HepG2 (cell line): ENCODE results near the gene MYCBPAP. TPM values are rescaled to one million over a fixed set of nuclear protein-coding genes. Genes with fewer than 3 reads are reported as not detected.

Experiments used
- GPN1 ChIP-seq: sonication (generic); formaldehyde crosslinking; IDR thresholded peaks from 2 replicates; pipeline ENCODE4 v1.5.1; 2020; ENCODE audit warnings: missing genetic modification reagents, borderline replicate concordance
- HHEX ChIP-seq: IDR thresholded peaks from 2 replicates; pipeline ENCODE4 v1.6.1; 2016; ENCODE audit warnings: control low read depth
- ISX ChIP-seq: sonication (generic); formaldehyde crosslinking; conservative IDR thresholded peaks from 2 replicates; pipeline ENCODE4 v1.5.0; 2020; ENCODE audit warnings: missing genetic modification reagents
- RNF2 ChIP-seq: fragments of 450-650 bp; conservative IDR thresholded peaks from 2 replicates; pipeline ENCODE4 v1.6.1; 2016; ENCODE audit warnings: low read depth
- SNAI1 ChIP-seq: sonication (generic); formaldehyde crosslinking; IDR thresholded peaks from 2 replicates; pipeline ENCODE4 v1.5.0; 2020; ENCODE audit warnings: mild to moderate bottlenecking, missing genetic modification reagents, borderline replicate concordance
- TOPORS ChIP-seq: sonication (generic); formaldehyde crosslinking; IDR thresholded peaks from 2 replicates; pipeline ENCODE4 v1.8.0; 2023; ENCODE audit warnings: mild to moderate bottlenecking, missing genetic modification reagents
- YEATS2 ChIP-seq: sonication (generic); formaldehyde crosslinking; IDR thresholded peaks from 2 replicates; pipeline ENCODE4 v1.4.0; 2020; ENCODE audit warnings: missing genetic modification reagents, borderline replicate concordance
- ZNF382 ChIP-seq: sonication (generic); formaldehyde crosslinking; IDR thresholded peaks from 2 replicates; pipeline ENCODE4 v1.5.0; 2020; ENCODE audit warnings: missing genetic modification reagents, mild to moderate bottlenecking, borderline replicate concordance
- ZNF446 ChIP-seq: sonication (generic); formaldehyde crosslinking; IDR thresholded peaks from 2 replicates; pipeline ENCODE4 v1.5.0; 2020; ENCODE audit warnings: mild to moderate bottlenecking, missing genetic modification reagents
- ZNF451 ChIP-seq: sonication (generic); formaldehyde crosslinking; IDR thresholded peaks from 2 replicates; pipeline ENCODE4 v1.5.0; 2020; ENCODE audit warnings: mild to moderate bottlenecking, missing genetic modification reagents
- ZNF550 ChIP-seq: sonication (generic); formaldehyde crosslinking; IDR thresholded peaks from 2 replicates; pipeline ENCODE4 v1.4.0; 2020; ENCODE audit warnings: mild to moderate bottlenecking, missing genetic modification reagents, borderline replicate concordance
- ZNF577 ChIP-seq: sonication (generic); formaldehyde crosslinking; IDR thresholded peaks from 2 replicates; pipeline ENCODE4 v1.4.0; 2020; ENCODE audit warnings: mild to moderate bottlenecking, low read depth, missing genetic modification reagents, borderline replicate concordance
- polyA plus RNA-seq, 8 experiments: library from polyadenylated mRNA; depleted of rRNA in 3 of 8; stranded (reverse) in 7 of 8; unstranded in 1 of 8; fragments of >200 nt; fragmentation: Illumina TruSeq in 4 of 8; extraction: Trizol in 4 of 8; gene quantifications; 2 replicates each; pipeline versions ENCODE4 v1.2.1 to v1.2.3, GENCODE V29; 2011 to 2016; ENCODE audit warnings: low read depth in 4 of 8, missing spikeins in 1 of 8, mixed read lengths in 1 of 8; ENCODE audit not compliant: insufficient read depth in 1 of 8
- total RNA-seq, 5 experiments: library from RNA; depleted of rRNA; stranded (reverse); fragments of >200 nt; fragmentation: Illumina TruSeq; extraction: Trizol; gene quantifications; 2 replicates each; pipeline ENCODE4 v1.2.3, GENCODE V29; 2016; ENCODE audit warnings: low read depth in 1 of 5
- TF ChIP-seq, protein P1 (sequence below): sonication (generic); formaldehyde crosslinking; IDR thresholded peaks from 2 replicates; pipeline ENCODE4 v1.8.1; 2022; ENCODE audit warnings: low read depth, mild to moderate bottlenecking, missing genetic modification reagents
- TF ChIP-seq, protein P2 (sequence below), 2 experiments: sonication (generic) in 1 of 2; formaldehyde crosslinking in 1 of 2; IDR thresholded peaks; 2 replicates each; pipeline versions ENCODE4 v1.4.0 to v1.6.1; 2018 to 2020; ENCODE audit warnings: missing genetic modification reagents in 2 of 2, borderline replicate concordance in 1 of 2, low read depth in 1 of 2, mild to moderate bottlenecking in 1 of 2, missing biosample characterization in 1 of 2
- TF ChIP-seq, protein P3 (sequence below): IDR thresholded peaks from 2 replicates; pipeline ENCODE4 v1.6.1; 2012; ENCODE audit warnings: inconsistent platforms
- TF ChIP-seq, protein P4 (sequence below): sonication (generic); formaldehyde crosslinking; IDR thresholded peaks from 2 replicates; pipeline ENCODE4 v1.5.0; 2020; ENCODE audit warnings: mild to moderate bottlenecking, low read depth, missing genetic modification reagents, borderline replicate concordance
- TF ChIP-seq, protein P5 (sequence below): sonication (generic); formaldehyde crosslinking; IDR thresholded peaks from 2 replicates; pipeline ENCODE4; 2020; ENCODE audit warnings: missing genetic modification reagents, mild to moderate bottlenecking, borderline replicate concordance
- TF ChIP-seq, protein P6 (sequence below): sonication (generic); formaldehyde crosslinking; IDR thresholded peaks from 2 replicates; pipeline ENCODE4 v1.4.0; 2020; ENCODE audit warnings: mild to moderate bottlenecking, missing genetic modification reagents, borderline replicate concordance

Gene MYCBPAP
- total and polyA plus RNA-seq, 2 of the 13 experiments (the other 11 are each of a cell fraction or from before 2014, with no cell fraction given) = 0.22 to 0.24 TPM

DNA sequence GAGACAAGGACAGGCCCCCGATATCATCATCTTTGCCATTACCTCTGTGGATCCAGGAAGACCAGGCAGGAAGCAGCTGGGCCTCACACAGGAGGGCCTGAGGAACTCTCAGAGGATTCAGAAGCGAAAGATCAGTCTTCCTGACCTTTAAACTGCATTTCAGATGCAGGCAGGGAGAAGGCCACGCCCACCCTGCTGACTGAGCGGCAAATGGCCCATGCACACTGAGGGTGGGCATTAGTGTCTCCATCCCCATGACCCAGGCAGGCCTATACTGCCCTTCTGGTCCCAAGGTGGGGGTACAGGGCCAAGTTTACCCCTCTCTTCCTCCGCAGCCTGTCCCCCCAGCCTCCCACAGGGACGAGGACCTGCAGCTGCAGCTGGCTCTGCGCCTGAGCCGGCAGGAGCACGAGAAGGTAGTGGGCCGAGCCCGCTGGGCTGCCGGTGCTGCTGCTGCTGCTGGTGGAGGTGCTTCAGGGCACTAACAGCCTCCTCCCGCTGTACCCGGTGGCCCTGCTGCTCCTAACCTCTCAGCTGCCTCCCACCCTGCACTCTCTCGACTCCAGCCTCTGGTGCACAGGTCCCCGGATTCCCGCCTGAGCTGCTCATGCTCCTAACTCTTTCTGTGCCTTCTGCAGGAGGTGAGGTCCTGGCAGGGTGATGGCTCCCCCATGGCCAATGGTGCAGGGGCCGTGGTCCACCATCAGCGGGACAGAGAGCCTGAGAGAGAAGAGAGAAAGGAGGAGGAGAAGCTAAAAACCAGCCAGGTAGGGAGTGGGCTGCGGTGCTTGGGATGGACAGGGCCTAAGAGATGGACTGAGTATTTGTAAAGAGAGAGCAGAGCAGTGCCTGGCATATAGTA lies 30.5 kb downstream of the MYCBPAP start (continued):
- no peak for TF ChIP-seq ZNF451
- no peak for TF ChIP-seq ZNF577 (CRISPR knock-in tag)
- no peak for TF ChIP-seq SNAI1
- TF ChIP-seq ZNF550 (CRISPR knock-in tag) = no peak; the same call in 1 of the 2 replicates
- TF ChIP-seq, protein P1, sequence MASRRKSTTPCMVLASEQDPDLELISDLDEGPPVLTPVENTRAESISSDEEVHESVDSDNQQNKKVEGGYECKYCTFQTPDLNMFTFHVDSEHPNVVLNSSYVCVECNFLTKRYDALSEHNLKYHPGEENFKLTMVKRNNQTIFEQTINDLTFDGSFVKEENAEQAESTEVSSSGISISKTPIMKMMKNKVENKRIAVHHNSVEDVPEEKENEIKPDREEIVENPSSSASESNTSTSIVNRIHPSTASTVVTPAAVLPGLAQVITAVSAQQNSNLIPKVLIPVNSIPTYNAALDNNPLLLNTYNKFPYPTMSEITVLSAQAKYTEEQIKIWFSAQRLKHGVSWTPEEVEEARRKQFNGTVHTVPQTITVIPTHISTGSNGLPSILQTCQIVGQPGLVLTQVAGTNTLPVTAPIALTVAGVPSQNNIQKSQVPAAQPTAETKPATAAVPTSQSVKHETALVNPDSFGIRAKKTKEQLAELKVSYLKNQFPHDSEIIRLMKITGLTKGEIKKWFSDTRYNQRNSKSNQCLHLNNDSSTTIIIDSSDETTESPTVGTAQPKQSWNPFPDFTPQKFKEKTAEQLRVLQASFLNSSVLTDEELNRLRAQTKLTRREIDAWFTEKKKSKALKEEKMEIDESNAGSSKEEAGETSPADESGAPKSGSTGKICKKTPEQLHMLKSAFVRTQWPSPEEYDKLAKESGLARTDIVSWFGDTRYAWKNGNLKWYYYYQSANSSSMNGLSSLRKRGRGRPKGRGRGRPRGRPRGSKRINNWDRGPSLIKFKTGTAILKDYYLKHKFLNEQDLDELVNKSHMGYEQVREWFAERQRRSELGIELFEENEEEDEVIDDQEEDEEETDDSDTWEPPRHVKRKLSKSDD (CRISPR knock-in tag) = 0 out of 2 replicates have a peak, but pooled peaks have one; percentile 55
- no peak for TF ChIP-seq RNF2
- TF ChIP-seq, protein P2, sequence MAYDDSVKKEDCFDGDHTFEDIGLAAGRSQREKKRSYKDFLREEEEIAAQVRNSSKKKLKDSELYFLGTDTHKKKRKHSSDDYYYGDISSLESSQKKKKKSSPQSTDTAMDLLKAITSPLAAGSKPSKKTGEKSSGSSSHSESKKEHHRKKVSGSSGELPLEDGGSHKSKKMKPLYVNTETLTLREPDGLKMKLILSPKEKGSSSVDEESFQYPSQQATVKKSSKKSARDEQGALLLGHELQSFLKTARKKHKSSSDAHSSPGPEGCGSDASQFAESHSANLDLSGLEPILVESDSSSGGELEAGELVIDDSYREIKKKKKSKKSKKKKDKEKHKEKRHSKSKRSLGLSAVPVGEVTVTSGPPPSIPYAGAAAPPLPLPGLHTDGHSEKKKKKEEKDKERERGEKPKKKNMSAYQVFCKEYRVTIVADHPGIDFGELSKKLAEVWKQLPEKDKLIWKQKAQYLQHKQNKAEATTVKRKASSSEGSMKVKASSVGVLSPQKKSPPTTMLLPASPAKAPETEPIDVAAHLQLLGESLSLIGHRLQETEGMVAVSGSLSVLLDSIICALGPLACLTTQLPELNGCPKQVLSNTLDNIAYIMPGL (CRISPR knock-in tag; IDR thresholded peaks at IDR 0.05; ENCODE audit: borderline replicate concordance in 1 of 2, low read depth in 1 of 2) = no peak; a peak in 1 of 4 replicates
- TF ChIP-seq, protein P3, sequence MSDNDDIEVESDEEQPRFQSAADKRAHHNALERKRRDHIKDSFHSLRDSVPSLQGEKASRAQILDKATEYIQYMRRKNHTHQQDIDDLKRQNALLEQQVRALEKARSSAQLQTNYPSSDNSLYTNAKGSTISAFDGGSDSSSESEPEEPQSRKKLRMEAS = peak; percentile 67
- TF ChIP-seq, protein P4, sequence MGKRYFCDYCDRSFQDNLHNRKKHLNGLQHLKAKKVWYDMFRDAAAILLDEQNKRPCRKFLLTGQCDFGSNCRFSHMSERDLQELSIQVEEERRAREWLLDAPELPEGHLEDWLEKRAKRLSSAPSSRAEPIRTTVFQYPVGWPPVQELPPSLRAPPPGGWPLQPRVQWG = no peak
- TF ChIP-seq ZNF446 (CRISPR knock-in tag) = no peak
- no peak; the same call in none of the 2 replicates for TF ChIP-seq YEATS2
- TF ChIP-seq, protein P5, sequence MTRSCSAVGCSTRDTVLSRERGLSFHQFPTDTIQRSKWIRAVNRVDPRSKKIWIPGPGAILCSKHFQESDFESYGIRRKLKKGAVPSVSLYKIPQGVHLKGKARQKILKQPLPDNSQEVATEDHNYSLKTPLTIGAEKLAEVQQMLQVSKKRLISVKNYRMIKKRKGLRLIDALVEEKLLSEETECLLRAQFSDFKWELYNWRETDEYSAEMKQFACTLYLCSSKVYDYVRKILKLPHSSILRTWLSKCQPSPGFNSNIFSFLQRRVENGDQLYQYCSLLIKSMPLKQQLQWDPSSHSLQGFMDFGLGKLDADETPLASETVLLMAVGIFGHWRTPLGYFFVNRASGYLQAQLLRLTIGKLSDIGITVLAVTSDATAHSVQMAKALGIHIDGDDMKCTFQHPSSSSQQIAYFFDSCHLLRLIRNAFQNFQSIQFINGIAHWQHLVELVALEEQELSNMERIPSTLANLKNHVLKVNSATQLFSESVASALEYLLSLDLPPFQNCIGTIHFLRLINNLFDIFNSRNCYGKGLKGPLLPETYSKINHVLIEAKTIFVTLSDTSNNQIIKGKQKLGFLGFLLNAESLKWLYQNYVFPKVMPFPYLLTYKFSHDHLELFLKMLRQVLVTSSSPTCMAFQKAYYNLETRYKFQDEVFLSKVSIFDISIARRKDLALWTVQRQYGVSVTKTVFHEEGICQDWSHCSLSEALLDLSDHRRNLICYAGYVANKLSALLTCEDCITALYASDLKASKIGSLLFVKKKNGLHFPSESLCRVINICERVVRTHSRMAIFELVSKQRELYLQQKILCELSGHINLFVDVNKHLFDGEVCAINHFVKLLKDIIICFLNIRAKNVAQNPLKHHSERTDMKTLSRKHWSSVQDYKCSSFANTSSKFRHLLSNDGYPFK (CRISPR knock-in tag) = no peak
- no peak for TF ChIP-seq ISX (CRISPR knock-in tag)
- no peak for TF ChIP-seq HHEX (CRISPR knock-in tag)
- no peak for TF ChIP-seq GPN1 (CRISPR knock-in tag)
- TF ChIP-seq ZNF382 = no peak
- TF ChIP-seq, protein P6, sequence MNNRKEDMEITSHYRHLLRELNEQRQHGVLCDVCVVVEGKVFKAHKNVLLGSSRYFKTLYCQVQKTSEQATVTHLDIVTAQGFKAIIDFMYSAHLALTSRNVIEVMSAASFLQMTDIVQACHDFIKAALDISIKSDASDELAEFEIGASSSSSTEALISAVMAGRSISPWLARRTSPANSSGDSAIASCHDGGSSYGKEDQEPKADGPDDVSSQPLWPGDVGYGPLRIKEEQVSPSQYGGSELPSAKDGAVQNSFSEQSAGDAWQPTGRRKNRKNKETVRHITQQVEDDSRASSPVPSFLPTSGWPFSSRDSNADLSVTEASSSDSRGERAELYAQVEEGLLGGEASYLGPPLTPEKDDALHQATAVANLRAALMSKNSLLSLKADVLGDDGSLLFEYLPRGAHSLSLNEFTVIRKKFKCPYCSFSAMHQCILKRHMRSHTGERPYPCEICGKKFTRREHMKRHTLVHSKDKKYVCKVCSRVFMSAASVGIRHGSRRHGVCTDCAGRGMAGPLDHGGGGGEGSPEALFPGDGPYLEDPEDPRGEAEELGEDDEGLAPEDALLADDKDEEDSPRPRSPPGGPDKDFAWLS (CRISPR knock-in tag) = no peak
- TF ChIP-seq TOPORS (CRISPR knock-in tag) = no peak
